HEK293 (cell line): ENCODE measurements around the gene IQSEC1.

Experiments
- EGR2 ChIP-seq: fragments of 450-650 bp; formaldehyde crosslinking; IDR thresholded peaks from 2 replicates; pipeline ENCODE4 v1.5.1; 2016; ENCODE audit warnings: low read depth, missing biosample characterization, missing genetic modification characterization
- SP2 ChIP-seq: fragments of 450-650 bp; formaldehyde crosslinking; IDR thresholded peaks from 2 replicates; pipeline ENCODE4 v1.5.1; 2016; ENCODE audit warnings: missing biosample characterization, missing genetic modification characterization
- ZBTB8A ChIP-seq: fragments of 450-650 bp; formaldehyde crosslinking; IDR thresholded peaks from 2 replicates; pipeline ENCODE4 v1.5.1; 2016; ENCODE audit warnings: missing biosample characterization, missing genetic modification characterization
- ZIC2 ChIP-seq: fragments of 450-650 bp; formaldehyde crosslinking; IDR thresholded peaks from 2 replicates; pipeline ENCODE4 v1.5.1; 2016; ENCODE audit warnings: missing biosample characterization, missing genetic modification characterization
- ZNF354C ChIP-seq: fragments of 450-650 bp; formaldehyde crosslinking; IDR thresholded peaks from 2 replicates; pipeline ENCODE4 v1.5.1; 2016; ENCODE audit warnings: missing biosample characterization, missing genetic modification characterization, low read depth, borderline replicate concordance
- ZNF37A ChIP-seq: fragments of 450-650 bp; IDR thresholded peaks from 2 replicates; pipeline ENCODE4 v1.5.1; 2018; ENCODE audit warnings: missing biosample characterization, missing genetic modification characterization
- ZNF404 ChIP-seq: fragments of 450-650 bp; formaldehyde crosslinking; IDR thresholded peaks from 2 replicates; pipeline ENCODE4 v1.5.1; 2017; ENCODE audit warnings: missing biosample characterization, missing genetic modification characterization
- ZNF585B ChIP-seq: fragments of 450-650 bp; formaldehyde crosslinking; IDR thresholded peaks from 2 replicates; pipeline ENCODE4 v1.5.1; 2016; ENCODE audit warnings: missing biosample characterization, missing genetic modification characterization
- ZNF596 ChIP-seq: fragments of 450-650 bp; IDR thresholded peaks from 2 replicates; pipeline ENCODE4 v1.5.0; 2018; ENCODE audit warnings: missing biosample characterization, mild to moderate bottlenecking, missing genetic modification characterization, moderate library complexity
- ZNF777 ChIP-seq: fragments of 450-650 bp; formaldehyde crosslinking; IDR thresholded peaks from 2 replicates; pipeline ENCODE4 v1.5.1; 2017; ENCODE audit warnings: missing biosample characterization, missing genetic modification characterization, borderline replicate concordance
- TF ChIP-seq, protein P1 (sequence below): fragments of 450-650 bp; formaldehyde crosslinking; IDR thresholded peaks from 2 replicates; pipeline ENCODE4 v1.5.0; 2017; ENCODE audit warnings: missing biosample characterization, missing genetic modification characterization, borderline replicate concordance
- TF ChIP-seq, protein P2 (sequence below): fragments of 450-650 bp; formaldehyde crosslinking; IDR thresholded peaks from 2 replicates; pipeline ENCODE4 v1.5.1; 2016; ENCODE audit warnings: missing biosample characterization, missing genetic modification characterization, borderline replicate concordance
- TF ChIP-seq, protein P3 (sequence below): fragments of 450-650 bp; formaldehyde crosslinking; IDR thresholded peaks from 2 replicates; pipeline ENCODE4 v1.5.1; 2017; ENCODE audit warnings: missing biosample characterization, missing genetic modification characterization
- TF ChIP-seq, protein P4 (sequence below): fragments of 450-650 bp; formaldehyde crosslinking; IDR thresholded peaks from 2 replicates; pipeline ENCODE4 v1.5.1; 2016; ENCODE audit warnings: missing biosample characterization, missing genetic modification characterization
- TF ChIP-seq, protein P5 (sequence below): fragments of 450-650 bp; formaldehyde crosslinking; IDR thresholded peaks from 2 replicates; pipeline ENCODE4 v1.5.1; 2016; ENCODE audit warnings: missing biosample characterization, missing genetic modification characterization
- TF ChIP-seq, protein P6 (sequence below): fragments of 450-650 bp; formaldehyde crosslinking; IDR thresholded peaks from 2 replicates; pipeline ENCODE4 v1.5.1; 2016; ENCODE audit warnings: missing biosample characterization, missing genetic modification characterization
- TF ChIP-seq, protein P7 (sequence below): fragments of 450-650 bp; formaldehyde crosslinking; IDR thresholded peaks from 2 replicates; pipeline ENCODE4 v1.5.1; 2016; ENCODE audit warnings: missing biosample characterization, missing genetic modification characterization
- TF ChIP-seq, protein P8 (sequence below): fragments of 450-650 bp; IDR thresholded peaks from 2 replicates; pipeline ENCODE4 v1.5.1; 2018; ENCODE audit warnings: missing biosample characterization, mild to moderate bottlenecking, missing genetic modification characterization

IQSEC1 gene

DNA sequence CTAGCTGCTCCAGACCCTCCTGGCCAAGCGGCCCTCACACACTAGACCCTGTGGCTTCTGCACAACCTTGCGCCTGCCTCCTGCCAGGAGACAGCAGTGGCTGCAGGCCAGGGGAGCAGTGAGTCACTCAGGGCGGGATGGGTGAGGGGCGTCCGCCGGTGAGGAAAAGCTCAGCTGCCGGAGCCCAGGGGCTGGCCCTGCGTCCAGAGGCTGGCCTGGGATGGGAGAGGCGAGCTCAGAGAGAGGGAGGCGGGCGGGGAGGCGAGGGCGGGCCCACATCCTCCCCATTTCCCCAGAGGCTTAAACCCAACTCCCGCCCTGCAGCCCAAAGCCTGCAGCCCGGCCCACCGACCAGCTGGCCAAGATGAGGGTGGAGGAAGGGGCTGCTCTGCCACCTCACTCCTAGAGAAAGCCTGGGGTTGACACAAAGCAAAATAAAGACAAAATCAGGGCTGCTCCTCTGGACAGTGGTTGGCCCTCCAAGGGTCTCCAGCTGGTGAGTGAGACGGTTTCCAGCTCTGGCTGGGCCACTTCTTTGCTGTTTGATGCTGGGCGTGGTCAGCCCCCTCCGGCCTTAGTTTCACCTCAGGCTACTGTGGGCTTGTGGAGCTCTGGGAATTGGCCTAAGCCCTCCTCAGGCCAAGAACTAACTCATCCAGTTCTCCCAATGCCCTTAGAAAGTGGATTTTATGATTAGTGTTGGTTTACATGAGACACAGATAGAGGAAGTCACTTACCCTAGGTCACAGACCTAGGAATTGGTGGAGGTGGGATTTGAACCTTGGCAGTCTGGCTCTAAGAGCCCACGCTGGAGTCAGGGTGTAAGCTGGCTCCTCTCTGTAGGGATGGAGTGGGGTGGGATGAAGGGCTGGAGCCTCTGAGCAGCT is 50.6 kb downstream of the IQSEC1 start (continued):
- TF ChIP-seq, protein P1, sequence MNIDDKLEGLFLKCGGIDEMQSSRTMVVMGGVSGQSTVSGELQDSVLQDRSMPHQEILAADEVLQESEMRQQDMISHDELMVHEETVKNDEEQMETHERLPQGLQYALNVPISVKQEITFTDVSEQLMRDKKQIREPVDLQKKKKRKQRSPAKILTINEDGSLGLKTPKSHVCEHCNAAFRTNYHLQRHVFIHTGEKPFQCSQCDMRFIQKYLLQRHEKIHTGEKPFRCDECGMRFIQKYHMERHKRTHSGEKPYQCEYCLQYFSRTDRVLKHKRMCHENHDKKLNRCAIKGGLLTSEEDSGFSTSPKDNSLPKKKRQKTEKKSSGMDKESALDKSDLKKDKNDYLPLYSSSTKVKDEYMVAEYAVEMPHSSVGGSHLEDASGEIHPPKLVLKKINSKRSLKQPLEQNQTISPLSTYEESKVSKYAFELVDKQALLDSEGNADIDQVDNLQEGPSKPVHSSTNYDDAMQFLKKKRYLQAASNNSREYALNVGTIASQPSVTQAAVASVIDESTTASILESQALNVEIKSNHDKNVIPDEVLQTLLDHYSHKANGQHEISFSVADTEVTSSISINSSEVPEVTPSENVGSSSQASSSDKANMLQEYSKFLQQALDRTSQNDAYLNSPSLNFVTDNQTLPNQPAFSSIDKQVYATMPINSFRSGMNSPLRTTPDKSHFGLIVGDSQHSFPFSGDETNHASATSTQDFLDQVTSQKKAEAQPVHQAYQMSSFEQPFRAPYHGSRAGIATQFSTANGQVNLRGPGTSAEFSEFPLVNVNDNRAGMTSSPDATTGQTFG (tag by site-specific recombination) = no peak
- TF ChIP-seq ZNF777 = no peak
- 0 out of 2 replicates have a peak, but pooled peaks have one; percentile 10 for TF ChIP-seq ZBTB8A
- TF ChIP-seq, protein P2, sequence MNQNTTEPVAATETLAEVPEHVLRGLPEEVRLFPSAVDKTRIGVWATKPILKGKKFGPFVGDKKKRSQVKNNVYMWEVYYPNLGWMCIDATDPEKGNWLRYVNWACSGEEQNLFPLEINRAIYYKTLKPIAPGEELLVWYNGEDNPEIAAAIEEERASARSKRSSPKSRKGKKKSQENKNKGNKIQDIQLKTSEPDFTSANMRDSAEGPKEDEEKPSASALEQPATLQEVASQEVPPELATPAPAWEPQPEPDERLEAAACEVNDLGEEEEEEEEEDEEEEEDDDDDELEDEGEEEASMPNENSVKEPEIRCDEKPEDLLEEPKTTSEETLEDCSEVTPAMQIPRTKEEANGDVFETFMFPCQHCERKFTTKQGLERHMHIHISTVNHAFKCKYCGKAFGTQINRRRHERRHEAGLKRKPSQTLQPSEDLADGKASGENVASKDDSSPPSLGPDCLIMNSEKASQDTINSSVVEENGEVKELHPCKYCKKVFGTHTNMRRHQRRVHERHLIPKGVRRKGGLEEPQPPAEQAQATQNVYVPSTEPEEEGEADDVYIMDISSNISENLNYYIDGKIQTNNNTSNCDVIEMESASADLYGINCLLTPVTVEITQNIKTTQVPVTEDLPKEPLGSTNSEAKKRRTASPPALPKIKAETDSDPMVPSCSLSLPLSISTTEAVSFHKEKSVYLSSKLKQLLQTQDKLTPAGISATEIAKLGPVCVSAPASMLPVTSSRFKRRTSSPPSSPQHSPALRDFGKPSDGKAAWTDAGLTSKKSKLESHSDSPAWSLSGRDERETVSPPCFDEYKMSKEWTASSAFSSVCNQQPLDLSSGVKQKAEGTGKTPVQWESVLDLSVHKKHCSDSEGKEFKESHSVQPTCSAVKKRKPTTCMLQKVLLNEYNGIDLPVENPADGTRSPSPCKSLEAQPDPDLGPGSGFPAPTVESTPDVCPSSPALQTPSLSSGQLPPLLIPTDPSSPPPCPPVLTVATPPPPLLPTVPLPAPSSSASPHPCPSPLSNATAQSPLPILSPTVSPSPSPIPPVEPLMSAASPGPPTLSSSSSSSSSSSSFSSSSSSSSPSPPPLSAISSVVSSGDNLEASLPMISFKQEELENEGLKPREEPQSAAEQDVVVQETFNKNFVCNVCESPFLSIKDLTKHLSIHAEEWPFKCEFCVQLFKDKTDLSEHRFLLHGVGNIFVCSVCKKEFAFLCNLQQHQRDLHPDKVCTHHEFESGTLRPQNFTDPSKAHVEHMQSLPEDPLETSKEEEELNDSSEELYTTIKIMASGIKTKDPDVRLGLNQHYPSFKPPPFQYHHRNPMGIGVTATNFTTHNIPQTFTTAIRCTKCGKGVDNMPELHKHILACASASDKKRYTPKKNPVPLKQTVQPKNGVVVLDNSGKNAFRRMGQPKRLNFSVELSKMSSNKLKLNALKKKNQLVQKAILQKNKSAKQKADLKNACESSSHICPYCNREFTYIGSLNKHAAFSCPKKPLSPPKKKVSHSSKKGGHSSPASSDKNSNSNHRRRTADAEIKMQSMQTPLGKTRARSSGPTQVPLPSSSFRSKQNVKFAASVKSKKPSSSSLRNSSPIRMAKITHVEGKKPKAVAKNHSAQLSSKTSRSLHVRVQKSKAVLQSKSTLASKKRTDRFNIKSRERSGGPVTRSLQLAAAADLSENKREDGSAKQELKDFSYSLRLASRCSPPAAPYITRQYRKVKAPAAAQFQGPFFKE (tag by site-specific recombination) = no peak
- TF ChIP-seq, protein P3, sequence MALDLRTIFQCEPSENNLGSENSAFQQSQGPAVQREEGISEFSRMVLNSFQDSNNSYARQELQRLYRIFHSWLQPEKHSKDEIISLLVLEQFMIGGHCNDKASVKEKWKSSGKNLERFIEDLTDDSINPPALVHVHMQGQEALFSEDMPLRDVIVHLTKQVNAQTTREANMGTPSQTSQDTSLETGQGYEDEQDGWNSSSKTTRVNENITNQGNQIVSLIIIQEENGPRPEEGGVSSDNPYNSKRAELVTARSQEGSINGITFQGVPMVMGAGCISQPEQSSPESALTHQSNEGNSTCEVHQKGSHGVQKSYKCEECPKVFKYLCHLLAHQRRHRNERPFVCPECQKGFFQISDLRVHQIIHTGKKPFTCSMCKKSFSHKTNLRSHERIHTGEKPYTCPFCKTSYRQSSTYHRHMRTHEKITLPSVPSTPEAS (tag by site-specific recombination) = no peak
- TF ChIP-seq SP2 (tag by site-specific recombination) = peak; percentile 43
- 0 out of 2 replicates have a peak, but pooled peaks have one; percentile 36 for TF ChIP-seq EGR2 (tag by site-specific recombination)
- TF ChIP-seq, protein P4, sequence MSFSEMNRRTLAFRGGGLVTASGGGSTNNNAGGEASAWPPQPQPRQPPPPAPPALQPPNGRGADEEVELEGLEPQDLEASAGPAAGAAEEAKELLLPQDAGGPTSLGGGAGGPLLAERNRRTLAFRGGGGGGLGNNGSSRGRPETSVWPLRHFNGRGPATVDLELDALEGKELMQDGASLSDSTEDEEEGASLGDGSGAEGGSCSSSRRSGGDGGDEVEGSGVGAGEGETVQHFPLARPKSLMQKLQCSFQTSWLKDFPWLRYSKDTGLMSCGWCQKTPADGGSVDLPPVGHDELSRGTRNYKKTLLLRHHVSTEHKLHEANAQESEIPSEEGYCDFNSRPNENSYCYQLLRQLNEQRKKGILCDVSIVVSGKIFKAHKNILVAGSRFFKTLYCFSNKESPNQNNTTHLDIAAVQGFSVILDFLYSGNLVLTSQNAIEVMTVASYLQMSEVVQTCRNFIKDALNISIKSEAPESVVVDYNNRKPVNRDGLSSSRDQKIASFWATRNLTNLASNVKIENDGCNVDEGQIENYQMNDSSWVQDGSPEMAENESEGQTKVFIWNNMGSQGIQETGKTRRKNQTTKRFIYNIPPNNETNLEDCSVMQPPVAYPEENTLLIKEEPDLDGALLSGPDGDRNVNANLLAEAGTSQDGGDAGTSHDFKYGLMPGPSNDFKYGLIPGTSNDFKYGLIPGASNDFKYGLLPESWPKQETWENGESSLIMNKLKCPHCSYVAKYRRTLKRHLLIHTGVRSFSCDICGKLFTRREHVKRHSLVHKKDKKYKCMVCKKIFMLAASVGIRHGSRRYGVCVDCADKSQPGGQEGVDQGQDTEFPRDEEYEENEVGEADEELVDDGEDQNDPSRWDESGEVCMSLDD (tag by site-specific recombination) = no peak
- TF ChIP-seq, protein P5, sequence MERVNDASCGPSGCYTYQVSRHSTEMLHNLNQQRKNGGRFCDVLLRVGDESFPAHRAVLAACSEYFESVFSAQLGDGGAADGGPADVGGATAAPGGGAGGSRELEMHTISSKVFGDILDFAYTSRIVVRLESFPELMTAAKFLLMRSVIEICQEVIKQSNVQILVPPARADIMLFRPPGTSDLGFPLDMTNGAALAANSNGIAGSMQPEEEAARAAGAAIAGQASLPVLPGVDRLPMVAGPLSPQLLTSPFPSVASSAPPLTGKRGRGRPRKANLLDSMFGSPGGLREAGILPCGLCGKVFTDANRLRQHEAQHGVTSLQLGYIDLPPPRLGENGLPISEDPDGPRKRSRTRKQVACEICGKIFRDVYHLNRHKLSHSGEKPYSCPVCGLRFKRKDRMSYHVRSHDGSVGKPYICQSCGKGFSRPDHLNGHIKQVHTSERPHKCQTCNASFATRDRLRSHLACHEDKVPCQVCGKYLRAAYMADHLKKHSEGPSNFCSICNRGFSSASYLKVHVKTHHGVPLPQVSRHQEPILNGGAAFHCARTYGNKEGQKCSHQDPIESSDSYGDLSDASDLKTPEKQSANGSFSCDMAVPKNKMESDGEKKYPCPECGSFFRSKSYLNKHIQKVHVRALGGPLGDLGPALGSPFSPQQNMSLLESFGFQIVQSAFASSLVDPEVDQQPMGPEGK (tag by site-specific recombination) = no peak
- TF ChIP-seq, protein P6, sequence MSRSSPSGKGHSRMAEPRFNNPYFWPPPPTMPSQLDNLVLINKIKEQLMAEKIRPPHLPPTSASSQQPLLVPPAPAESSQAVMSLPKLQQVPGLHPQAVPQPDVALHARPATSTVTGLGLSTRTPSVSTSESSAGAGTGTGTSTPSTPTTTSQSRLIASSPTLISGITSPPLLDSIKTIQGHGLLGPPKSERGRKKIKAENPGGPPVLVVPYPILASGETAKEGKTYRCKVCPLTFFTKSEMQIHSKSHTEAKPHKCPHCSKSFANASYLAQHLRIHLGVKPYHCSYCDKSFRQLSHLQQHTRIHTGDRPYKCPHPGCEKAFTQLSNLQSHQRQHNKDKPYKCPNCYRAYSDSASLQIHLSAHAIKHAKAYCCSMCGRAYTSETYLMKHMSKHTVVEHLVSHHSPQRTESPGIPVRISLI (tag by site-specific recombination) = no peak
- TF ChIP-seq ZNF585B (tag by site-specific recombination) = no peak
- TF ChIP-seq ZNF596 = no peak
- no peak for TF ChIP-seq ZNF404 (tag by site-specific recombination)
- peak; percentile 74 for TF ChIP-seq ZIC2 (tag by site-specific recombination)
- TF ChIP-seq, protein P7, sequence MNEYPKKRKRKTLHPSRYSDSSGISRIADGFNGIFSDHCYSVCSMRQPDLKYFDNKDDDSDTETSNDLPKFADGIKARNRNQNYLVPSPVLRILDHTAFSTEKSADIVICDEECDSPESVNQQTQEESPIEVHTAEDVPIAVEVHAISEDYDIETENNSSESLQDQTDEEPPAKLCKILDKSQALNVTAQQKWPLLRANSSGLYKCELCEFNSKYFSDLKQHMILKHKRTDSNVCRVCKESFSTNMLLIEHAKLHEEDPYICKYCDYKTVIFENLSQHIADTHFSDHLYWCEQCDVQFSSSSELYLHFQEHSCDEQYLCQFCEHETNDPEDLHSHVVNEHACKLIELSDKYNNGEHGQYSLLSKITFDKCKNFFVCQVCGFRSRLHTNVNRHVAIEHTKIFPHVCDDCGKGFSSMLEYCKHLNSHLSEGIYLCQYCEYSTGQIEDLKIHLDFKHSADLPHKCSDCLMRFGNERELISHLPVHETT (tag by site-specific recombination) = no peak
- TF ChIP-seq, protein P8, sequence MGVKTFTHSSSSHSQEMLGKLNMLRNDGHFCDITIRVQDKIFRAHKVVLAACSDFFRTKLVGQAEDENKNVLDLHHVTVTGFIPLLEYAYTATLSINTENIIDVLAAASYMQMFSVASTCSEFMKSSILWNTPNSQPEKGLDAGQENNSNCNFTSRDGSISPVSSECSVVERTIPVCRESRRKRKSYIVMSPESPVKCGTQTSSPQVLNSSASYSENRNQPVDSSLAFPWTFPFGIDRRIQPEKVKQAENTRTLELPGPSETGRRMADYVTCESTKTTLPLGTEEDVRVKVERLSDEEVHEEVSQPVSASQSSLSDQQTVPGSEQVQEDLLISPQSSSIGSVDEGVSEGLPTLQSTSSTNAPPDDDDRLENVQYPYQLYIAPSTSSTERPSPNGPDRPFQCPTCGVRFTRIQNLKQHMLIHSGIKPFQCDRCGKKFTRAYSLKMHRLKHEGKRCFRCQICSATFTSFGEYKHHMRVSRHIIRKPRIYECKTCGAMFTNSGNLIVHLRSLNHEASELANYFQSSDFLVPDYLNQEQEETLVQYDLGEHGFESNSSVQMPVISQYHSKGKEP (tag by site-specific recombination) = no peak
- no peak for TF ChIP-seq ZNF354C (tag by site-specific recombination)
- TF ChIP-seq ZNF37A (tag by site-specific recombination) = no peak
